Sciatic nerve (tissue), 2 donors: ENCODE results near the gene THUMPD2. TPM values are rescaled to one million over a fixed set of nuclear protein-coding genes. Genes with fewer than 3 reads are reported as not detected.
"Not testable (repeated sequence)": the region's sequence is repeated elsewhere in the genome, so short reads cannot be mapped to it uniquely, and the experiment has no call there.

Experiments used
- ATAC-seq: fragments of 200-7000 bp; cut with Tn5 transposase; one replicate; pipeline ENCODE4 v1.9.1; 2020; ENCODE audit warnings: mild to moderate bottlenecking, moderate library complexity
- DNase-seq: peaks from one replicate; pipeline ENCODE4 v3.0.0-alpha.2; 2020; ENCODE audit warnings: low spot score
- intact Hi-C: fragments of 100-400 bp; cut with DNase I; formaldehyde crosslinking; loops from one replicate; pipeline ENCODE4 v1.14.2; 2022
- total RNA-seq: library from RNA; stranded (reverse); fragmentation: NEBNext Ultra II Directional; extraction: Animal tissue kit (Norgen Biotek cat#: 25700); gene quantifications from one replicate; pipeline ENCODE4 v1.2.1, GENCODE V29; 2021
- donor health status: DM: no; HTN: no; CAD: no.
- donor health status: DM: no; HTN: no; CAD: no.

THUMPD2 gene
- total RNA-seq, 1 donor from 2014 or later = 17.8 TPM

GRCh38 chr2:39772086-39772811, 6.8 kb downstream of the THUMPD2 start:
- DNase-seq = no peak
- ATAC-seq = no peak
- intact Hi-C loops = no loop called here

- DNase-seq = no peak
- intact Hi-C loops = no loop called here
- ATAC-seq = no peak
These were observed 16.6 kb downstream of the THUMPD2 start for GRCh38 chr2:39762448-39762847.

- DNase-seq (no peak), ATAC-seq (no peak)
- intact Hi-C loops = no loop called here
These were observed 21.9 kb downstream of the THUMPD2 start for GRCh38 chr2:39757156-39757555.

GRCh38 chr2:39755466-39755865, 23.6 kb downstream of the THUMPD2 start:
- ATAC-seq = no peak
- no peak for DNase-seq
- intact Hi-C loops = no loop called here

- DNase-seq (no peak), ATAC-seq (no peak)
- intact Hi-C loops = no loop called here
These were observed 35.7 kb downstream of the THUMPD2 start for GRCh38 chr2:39743269-39743776.

- intact Hi-C loops = no loop called here
- no peak for ATAC-seq
- no peak for DNase-seq
These were observed 37.2 kb downstream of the THUMPD2 start for GRCh38 chr2:39741871-39742270.

- DNase-seq (no peak), ATAC-seq (no peak)
- intact Hi-C loops = no loop called here
These were observed 39.7 kb downstream of the THUMPD2 start for GRCh38 chr2:39739386-39739785.

GRCh38 chr2:39738936-39739335, 40.1 kb downstream of the THUMPD2 start:
- DNase-seq (no peak), ATAC-seq (no peak)
- intact Hi-C loops = no loop called here

GRCh38 chr2:39737661-39738060, 41.4 kb downstream of the THUMPD2 start:
- DNase-seq (no peak), ATAC-seq (no peak)
- intact Hi-C loops = no loop called here

GRCh38 chr2:39736640-39737039, 42.4 kb downstream of the THUMPD2 start:
- DNase-seq = no peak
- no peak for ATAC-seq
- intact Hi-C loops = no loop called here

- ATAC-seq = no peak
These were observed 43.4 kb downstream of the THUMPD2 start for GRCh38 chr2:39735648-39736047.

GRCh38 chr2:39734445-39734844, 44.6 kb downstream of the THUMPD2 start:
- intact Hi-C loops = no loop called here
- ATAC-seq = no peak
- DNase-seq = no peak

More at GRCh38 chr2:39735648-39736047, 43.4 kb downstream of the THUMPD2 start:
- intact Hi-C loops = no loop called here
- no peak for DNase-seq

GRCh38 chr2:39733070-39733674, 45.9 kb downstream of the THUMPD2 start:
- ATAC-seq = no peak
- intact Hi-C loops = no loop called here
- no peak for DNase-seq

- intact Hi-C loops = no loop called here
- DNase-seq = no peak
- ATAC-seq = no peak
These were observed 46.6 kb downstream of the THUMPD2 start for GRCh38 chr2:39732482-39732881.

GRCh38 chr2:39731546-39731945, 47.5 kb downstream of the THUMPD2 start:
- ATAC-seq (no peak), DNase-seq (no peak)
- intact Hi-C loops = no loop called here

GRCh38 chr2:39730685-39731302, 48.3 kb downstream of the THUMPD2 start:
- no peak for ATAC-seq
- no peak for DNase-seq
- intact Hi-C loops = no loop called here

- ATAC-seq = no peak
- intact Hi-C loops = no loop called here
- DNase-seq = no peak
These were observed 48.8 kb downstream of the THUMPD2 start for GRCh38 chr2:39730276-39730675.

- DNase-seq (no peak), ATAC-seq (no peak)
- intact Hi-C loops = no loop called here
These were observed 50.1 kb downstream of the THUMPD2 start for GRCh38 chr2:39728941-39729351.

GRCh38 chr2:39728085-39728484, 51.0 kb downstream of the THUMPD2 start:
- intact Hi-C loops, DNase-seq, ATAC-seq: not testable (repeated sequence)

GRCh38 chr2:39725401-39725800, 53.7 kb downstream of the THUMPD2 start:
- intact Hi-C loops = no loop called here
- DNase-seq = no peak
- no peak for ATAC-seq
